ENCODE measurements around the gene CXCL13. TPM values are rescaled to one million over a fixed set of nuclear protein-coding genes. Genes with fewer than 3 reads are reported as not detected.
"Not testable (repeated sequence)": the region's sequence is repeated elsewhere in the genome, so short reads cannot be mapped to it uniquely, and the experiment has no call there.

CXCL13 gene
- total RNA-seq: not detected

GRCh38 chr4:77605210-77605902 is at the start of gene CXCL13:
TSS of gene CXCL13 (plus strand) at chr4:77605820. CDS start at chr4:77605866, 46 bp downstream.
- intact Hi-C loops (cut with DNase I): no loop called here
- no peak for DNase-seq (ENCODE audit: low spot score)
- no peak for ATAC-seq

- intact Hi-C loops (cut with DNase I): no loop called here
- ATAC-seq (no peak), DNase-seq (ENCODE audit: low spot score) (no peak)
Observed at GRCh38 chr4:77560170-77560569, 45.5 kb upstream of the CXCL13 start.

DNA sequence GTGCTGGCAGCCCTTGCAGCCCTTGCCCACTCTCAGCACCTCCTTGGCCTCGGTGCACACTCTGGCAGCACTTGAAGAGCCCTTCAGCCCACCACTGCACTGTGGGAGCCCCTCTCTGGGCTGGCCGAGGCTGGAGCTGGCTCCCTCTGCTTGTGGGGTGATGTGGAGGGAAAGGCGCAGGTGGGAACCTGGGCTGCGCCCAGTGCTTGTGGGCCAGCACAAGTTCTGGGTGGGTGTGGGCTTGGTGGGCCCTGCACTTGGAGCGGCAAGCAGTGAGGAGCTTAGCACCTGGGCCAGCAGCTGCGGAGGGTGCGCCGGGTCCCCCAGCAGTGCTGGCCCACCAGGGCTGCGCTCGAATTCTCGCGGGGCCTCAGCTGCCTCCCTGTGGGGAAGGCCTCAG is 43.9 kb upstream of the CXCL13 start:
- DNase-seq (ENCODE audit: low spot score); ATAC-seq; intact Hi-C loops (cut with DNase I): not testable (repeated sequence)

GRCh38 chr4:77564231-77564630 is 41.4 kb upstream of the CXCL13 start:
- no peak for DNase-seq (ENCODE audit: low spot score)
- ATAC-seq: peak; percentile 88
- intact Hi-C loops (cut with DNase I): no loop called here

DNA sequence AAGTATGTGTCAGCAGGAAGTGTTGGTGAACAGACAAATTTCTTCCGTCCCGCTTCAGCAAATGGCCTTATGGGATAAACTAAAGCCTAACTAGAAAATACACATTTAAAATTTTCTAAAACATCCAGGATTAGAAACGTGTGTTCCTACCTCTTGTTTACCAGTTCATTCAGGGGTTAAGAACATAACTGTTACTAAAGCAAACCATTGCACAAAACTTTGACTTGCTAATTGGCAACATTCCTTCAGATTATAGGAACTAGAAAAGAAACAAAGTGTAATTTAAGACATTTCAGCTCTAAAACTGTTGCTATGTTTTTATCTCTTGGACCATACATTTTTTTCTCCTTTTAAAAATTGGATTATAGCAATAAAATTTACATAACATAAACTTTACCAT is 39.5 kb upstream of the CXCL13 start:
- intact Hi-C loops (cut with DNase I): no loop called here
- ATAC-seq: no peak
- DNase-seq (ENCODE audit: low spot score): no peak

DNA sequence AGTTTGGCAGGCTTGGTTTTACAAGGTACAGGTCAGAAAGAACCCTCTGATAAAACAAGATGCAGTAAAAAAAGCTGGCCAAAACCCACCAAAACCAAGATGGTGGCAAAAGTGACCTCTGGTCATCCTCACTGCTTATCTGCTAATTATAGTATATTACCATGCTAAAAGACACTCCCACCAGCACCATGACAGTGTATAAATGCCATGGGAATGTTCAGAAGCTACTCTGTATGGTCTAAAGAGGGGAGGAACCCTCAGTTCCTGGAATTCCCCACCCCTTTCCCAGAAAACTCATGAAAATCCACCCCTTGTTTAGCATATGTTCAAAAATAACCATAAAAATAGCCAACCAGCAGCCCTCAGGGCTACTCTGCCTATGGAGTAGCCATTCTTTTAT is 38.1 kb upstream of the CXCL13 start:
- ATAC-seq (no peak), DNase-seq (ENCODE audit: low spot score) (no peak)
- intact Hi-C loops (cut with DNase I): no loop called here

DNA sequence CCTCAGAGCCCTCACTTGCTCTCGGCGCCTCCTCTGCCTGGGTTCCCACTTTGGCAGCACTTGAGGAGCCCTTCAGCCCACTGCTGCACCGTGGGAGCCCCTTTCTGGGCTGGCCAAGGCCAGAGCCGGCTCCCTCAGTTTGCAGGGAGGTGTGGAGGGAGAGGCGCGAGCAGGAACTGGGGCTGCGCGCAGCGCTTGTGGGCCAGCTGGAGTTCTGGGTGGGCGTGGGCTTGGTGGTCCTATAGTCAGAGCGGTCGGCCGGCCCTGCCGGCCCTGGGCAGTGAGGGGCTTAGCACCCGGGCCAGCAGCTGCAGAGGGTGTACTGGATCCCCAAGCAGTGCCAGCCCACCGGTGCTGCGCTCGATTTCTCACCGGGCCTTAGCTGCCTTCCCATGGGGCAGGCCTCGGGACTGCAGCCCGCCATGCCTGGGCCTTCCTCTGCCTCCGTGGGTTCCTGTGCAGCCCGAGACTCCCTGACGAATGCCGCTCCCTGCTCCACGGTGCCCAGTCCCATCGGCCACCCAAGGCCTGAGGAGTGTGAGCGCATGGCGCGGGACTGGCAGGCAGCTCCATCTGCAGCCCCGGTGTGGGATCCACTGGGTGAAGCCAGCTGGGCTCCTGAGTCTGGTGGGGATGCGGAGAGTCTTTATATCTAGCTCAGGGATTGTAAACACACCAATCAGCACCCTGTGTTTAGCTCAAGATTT is 35.0 kb upstream of the CXCL13 start:
- ATAC-seq; DNase-seq (ENCODE audit: low spot score); intact Hi-C loops (cut with DNase I): not testable (repeated sequence)

DNA sequence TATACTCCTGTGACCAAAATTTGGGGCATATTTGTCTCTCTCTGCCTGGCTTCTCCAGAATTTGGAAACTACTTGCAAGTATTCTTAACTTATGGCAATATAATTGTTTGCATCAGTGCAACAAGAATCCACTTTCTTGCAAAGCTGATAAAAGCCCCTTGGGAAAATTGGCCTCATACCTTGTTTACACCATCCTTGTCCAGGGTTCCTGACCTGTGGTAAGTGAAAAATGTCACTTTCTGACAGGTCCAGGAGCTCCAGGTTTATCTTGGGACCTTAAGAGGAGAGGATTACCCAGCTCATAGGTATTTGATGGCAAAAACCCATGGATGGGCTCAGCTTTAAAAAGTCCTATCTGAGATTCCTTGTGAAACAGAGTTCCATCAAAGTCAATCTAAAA is 29.3 kb upstream of the CXCL13 start:
- no peak for ATAC-seq
- intact Hi-C loops (cut with DNase I): no loop called here
- DNase-seq (ENCODE audit: low spot score): no peak

GRCh38 chr4:77578145-77578544 is 27.5 kb upstream of the CXCL13 start:
- DNase-seq (ENCODE audit: low spot score) (no peak), ATAC-seq (no peak)
- intact Hi-C loops (cut with DNase I): no loop called here

DNA sequence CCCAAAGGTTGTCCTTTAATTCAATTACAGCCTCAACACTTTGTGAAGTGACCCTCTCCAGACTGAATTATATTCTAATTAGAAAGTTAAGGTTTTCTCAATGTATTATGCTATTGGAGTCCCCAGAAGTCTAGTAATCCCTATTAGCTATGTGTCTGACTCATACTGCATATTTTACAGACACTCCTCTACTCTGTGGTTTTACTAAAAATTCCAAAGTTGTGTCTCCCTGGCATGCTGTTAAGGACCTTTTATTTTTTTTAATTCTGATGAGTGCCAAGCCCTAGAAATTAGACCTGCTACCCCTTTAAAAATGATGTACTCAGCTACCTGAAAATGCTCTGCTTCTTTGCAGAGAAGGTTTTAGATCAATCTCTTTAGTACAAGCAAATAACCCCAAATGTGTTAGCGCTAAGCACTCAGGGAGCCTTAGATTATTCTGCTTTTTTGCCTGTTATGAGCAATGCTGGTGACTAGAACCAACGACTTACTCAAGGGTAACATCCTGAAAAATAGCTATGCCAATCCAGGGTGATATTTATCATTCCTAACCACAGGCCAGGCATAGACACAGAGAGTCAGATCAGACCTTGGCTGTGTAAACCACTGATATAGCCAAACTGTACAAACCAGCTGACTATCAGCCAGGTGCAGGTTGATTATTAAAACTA is 26.1 kb upstream of the CXCL13 start:
- DNase-seq (ENCODE audit: low spot score): no peak
- peak; percentile 87 for ATAC-seq
- intact Hi-C loops (cut with DNase I): no loop called here

GRCh38 chr4:77581724-77582123 is 23.9 kb upstream of the CXCL13 start:
- intact Hi-C loops (cut with DNase I): no loop called here
- no peak for ATAC-seq
- no peak for DNase-seq (ENCODE audit: low spot score)

DNA sequence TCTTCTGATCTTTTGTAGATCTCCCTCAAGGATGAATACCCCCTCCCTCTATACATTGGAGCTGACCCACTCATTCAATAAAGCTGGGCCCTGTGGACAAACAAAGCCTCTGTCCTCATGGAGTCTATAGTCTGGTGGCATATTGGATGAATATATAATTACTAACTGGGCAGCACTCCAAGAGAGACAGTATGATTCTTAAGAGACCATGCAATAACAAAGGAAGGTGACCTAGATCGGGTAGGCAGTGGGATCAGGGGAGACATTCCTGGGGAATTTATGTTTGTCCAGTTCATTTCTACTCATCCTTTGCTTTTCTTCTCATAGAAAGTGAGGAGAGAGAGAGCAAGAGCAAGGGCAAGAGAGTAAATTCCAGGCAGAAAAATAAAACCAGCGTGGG is 23.5 kb upstream of the CXCL13 start:
- no peak for DNase-seq (ENCODE audit: low spot score)
- intact Hi-C loops (cut with DNase I): no loop called here
- ATAC-seq: no peak

DNA sequence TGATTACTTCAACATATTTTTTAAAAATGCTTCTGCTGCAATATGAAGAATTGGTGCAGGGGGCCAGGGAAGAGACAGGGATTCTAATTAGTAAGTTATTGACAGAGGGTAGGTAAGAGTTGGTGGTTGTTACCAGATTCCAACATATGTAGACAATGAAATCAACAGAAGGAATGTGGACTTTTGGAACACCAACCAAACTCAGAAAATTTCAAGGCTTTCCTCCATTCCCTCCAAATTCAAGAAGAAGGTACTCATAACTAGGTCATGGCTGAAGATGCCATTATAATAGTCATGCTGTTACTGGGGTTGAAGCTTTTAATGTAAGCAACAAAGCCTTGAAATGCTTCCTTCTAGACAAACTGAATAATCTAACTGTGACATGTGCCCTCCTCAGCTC is 22.9 kb upstream of the CXCL13 start:
- intact Hi-C loops (cut with DNase I): no loop called here
- DNase-seq (ENCODE audit: low spot score): no peak
- ATAC-seq: no peak

- no peak for DNase-seq (ENCODE audit: low spot score)
- no peak for ATAC-seq
- intact Hi-C loops (cut with DNase I): no loop called here
Observed at GRCh38 chr4:77586951-77587383, 18.7 kb upstream of the CXCL13 start.

DNA sequence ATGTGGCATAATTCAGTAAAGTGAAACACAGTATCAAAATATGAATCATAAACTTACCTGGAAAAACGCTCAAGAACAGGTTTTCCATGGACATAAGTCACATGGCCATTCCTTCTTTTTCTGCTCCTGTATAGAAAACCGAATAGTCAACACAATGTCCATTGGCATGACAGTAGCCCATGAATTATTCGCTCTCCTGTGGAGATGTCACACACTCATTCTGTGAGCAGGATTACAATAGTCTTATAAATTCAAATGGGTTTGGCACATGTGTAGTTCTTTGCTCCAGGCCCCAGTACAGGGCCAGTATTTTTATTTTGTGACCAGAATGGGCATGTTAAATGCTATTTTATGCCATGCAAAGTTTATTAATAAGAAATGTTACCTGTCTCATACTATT is 15.1 kb upstream of the CXCL13 start:
- ATAC-seq: no peak
- intact Hi-C loops (cut with DNase I): no loop called here

GRCh38 chr4:77591532-77591931 is 14.1 kb upstream of the CXCL13 start:
- intact Hi-C loops (cut with DNase I): no loop called here
- no peak for ATAC-seq
- no peak for DNase-seq (ENCODE audit: low spot score)

More for the DNA sequence above, 15.1 kb upstream of the CXCL13 start:
- DNase-seq (ENCODE audit: low spot score): no peak

GRCh38 chr4:77593101-77593500 is 12.5 kb upstream of the CXCL13 start:
- no peak for ATAC-seq
- intact Hi-C loops (cut with DNase I): no loop called here
- DNase-seq (ENCODE audit: low spot score): no peak

GRCh38 chr4:77593993-77594392 is 11.6 kb upstream of the CXCL13 start:
- intact Hi-C loops (cut with DNase I): no loop called here
- DNase-seq (ENCODE audit: low spot score) (no peak), ATAC-seq (no peak)

DNA sequence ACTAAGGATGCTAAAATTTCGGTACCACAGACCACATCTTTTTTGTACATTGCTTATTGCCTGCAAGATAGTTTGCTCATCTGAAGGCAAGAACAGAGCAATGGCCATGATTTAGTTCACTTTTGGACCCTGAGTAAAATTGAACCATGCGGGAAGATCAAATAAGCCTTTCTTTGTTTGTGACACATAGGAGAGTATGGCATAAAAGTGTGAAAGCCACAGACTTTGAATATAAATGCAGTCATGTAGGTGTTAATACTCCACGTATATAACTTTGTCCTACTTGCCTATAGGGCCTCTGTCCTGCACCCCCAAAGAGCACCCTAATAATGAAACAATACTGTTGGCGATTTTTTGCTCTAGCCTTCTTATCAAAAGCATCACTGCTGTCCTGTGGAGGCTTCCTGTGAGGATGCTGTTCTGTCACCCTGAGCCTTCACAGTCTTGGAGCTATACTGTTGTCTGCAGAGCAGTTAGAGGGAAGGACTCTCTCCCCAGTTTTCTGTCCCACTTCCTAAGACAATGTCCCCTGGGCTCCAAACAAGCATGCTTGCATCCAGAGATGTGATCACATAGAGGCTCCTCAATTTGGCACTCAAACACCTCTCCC is 10.2 kb upstream of the CXCL13 start:
- intact Hi-C loops (cut with DNase I): no loop called here
- ATAC-seq (no peak), DNase-seq (ENCODE audit: low spot score) (no peak)

DNA sequence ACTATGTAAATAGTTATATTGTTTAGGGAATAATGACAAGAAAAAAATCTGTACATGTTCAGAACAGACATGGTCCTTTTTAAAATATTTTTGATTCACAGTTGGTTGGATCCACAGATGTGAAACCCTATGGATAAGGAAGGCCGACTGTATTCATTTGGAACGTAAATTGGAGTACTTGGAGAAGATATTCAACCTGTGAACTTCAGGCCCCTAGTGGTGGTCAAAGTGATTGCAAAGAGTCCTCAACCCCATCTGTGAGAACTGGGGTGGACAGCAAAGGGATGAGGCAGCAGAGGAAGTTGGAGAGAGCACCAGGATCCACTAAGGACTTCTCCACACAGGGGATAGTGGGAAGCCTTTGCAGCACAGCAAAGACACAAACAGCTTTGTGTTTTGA is 6.2 kb upstream of the CXCL13 start:
- DNase-seq (ENCODE audit: low spot score) (no peak), ATAC-seq (no peak)
- intact Hi-C loops (cut with DNase I): no loop called here
